K562 (cell line): ENCODE data around the gene BORCS5. TPM values are rescaled to one million over a fixed set of nuclear protein-coding genes. Genes with fewer than 3 reads are reported as not detected.

ENCODE experiments used
- BRF1 ChIP-seq: IDR thresholded peaks from 3 replicates; pipeline ENCODE4 v1.6.1; 2011; ENCODE audit warnings: borderline replicate concordance, mild to moderate bottlenecking; ENCODE audit not compliant: insufficient read length; ENCODE audit errors: extremely low read depth
- CREB5 ChIP-seq: fragments of 250-450 bp; sonication (Bioruptor Pico); IDR thresholded peaks from 2 replicates; pipeline ENCODE4 v1.5.0; 2020; ENCODE audit warnings: mild to moderate bottlenecking
- CSDE1 ChIP-seq, 2 experiments: fragments of 450-650 bp; IDR thresholded peaks; 2 replicates each; pipeline ENCODE4 v1.6.1; 2016; ENCODE audit warnings: mild to moderate bottlenecking in 1 of 2
- CTCF ChIP-seq, 3 experiments: IDR thresholded peaks in 2 of 3; conservative IDR thresholded peaks in 1 of 3; 2 replicates each; pipeline ENCODE4 v1.5.1; 2011 to 2012; ENCODE audit warnings: low read length in 3 of 3, mild to moderate bottlenecking in 3 of 3, control low read depth in 2 of 3, improper control_type of control experiment in 1 of 3, inconsistent platforms in 1 of 3, low read depth in 1 of 3, mixed read lengths in 1 of 3, moderate library complexity in 1 of 3; ENCODE audit not compliant: insufficient read depth in 2 of 3
- ETS1 ChIP-seq: conservative IDR thresholded peaks from 2 replicates; pipeline ENCODE4 v1.6.1; 2011; ENCODE audit warnings: low read depth, mild to moderate bottlenecking, low read length; ENCODE audit not compliant: control insufficient read depth
- HIVEP1 ChIP-seq: fragments of 250-450 bp; sonication (Bioruptor Pico); IDR thresholded peaks from 2 replicates; pipeline ENCODE4 v1.4.0; 2020; ENCODE audit warnings: mild to moderate bottlenecking
- HNRNPH1 ChIP-seq: fragments of 200-400 bp; formaldehyde crosslinking; optimal IDR thresholded peaks from 2 replicates; pipeline ENCODE3; 2017; ENCODE audit warnings: low read depth, mild to moderate bottlenecking, low read length, moderate library complexity
- KLF10 ChIP-seq: fragments of 250-450 bp; sonication (Bioruptor Pico); IDR thresholded peaks from 2 replicates; pipeline ENCODE4 v1.6.1; 2021; ENCODE audit warnings: matching md5 sums
- MLX ChIP-seq, 2 experiments: fragments of 450-650 bp in 1 of 2; sonication (generic) in 1 of 2; formaldehyde crosslinking; conservative IDR thresholded peaks; 2 replicates each; pipeline versions ENCODE4 v1.4.0 to v1.8.1; 2020 to 2022; ENCODE audit warnings: mild to moderate bottlenecking in 1 of 2, missing genetic modification reagents in 1 of 2
- MTA2 ChIP-seq: fragments of 450-650 bp; IDR thresholded peaks from 2 replicates; pipeline ENCODE4 v1.6.1; 2016; ENCODE audit warnings: low read depth
- NR1H2 ChIP-seq: sonication (generic); formaldehyde crosslinking; IDR thresholded peaks from 2 replicates; pipeline ENCODE4 v1.4.0; 2020; ENCODE audit warnings: mild to moderate bottlenecking, missing genetic modification reagents
- PKNOX1 ChIP-seq: fragments of 450-650 bp; IDR thresholded peaks from 2 replicates; pipeline ENCODE4 v1.6.1; 2016
- PRMT5 ChIP-seq: sonication (generic); formaldehyde crosslinking; IDR thresholded peaks from 2 replicates; pipeline ENCODE4 v1.5.0; 2020; ENCODE audit warnings: missing genetic modification reagents
- PRPF4 ChIP-seq: fragments of 200-400 bp; formaldehyde crosslinking; IDR thresholded peaks from one replicate; pipeline ENCODE4 v1.6.1; 2017; ENCODE audit warnings: low read length, low read depth, mild to moderate bottlenecking; ENCODE audit not compliant: insufficient read depth, poor library complexity, severe bottlenecking
- SAP30 ChIP-seq: fragments of 200-600 bp; sonication (generic); IDR thresholded peaks from 2 replicates; pipeline ENCODE4 v1.6.1; 2012; ENCODE audit warnings: borderline replicate concordance, low read depth, mild to moderate bottlenecking, moderate library complexity, low read length, control low read depth, inconsistent platforms; ENCODE audit not compliant: insufficient read depth, poor library complexity, severe bottlenecking
- TBP ChIP-seq: optimal IDR thresholded peaks from 2 replicates; pipeline ENCODE3; 2011; ENCODE audit warnings: low read depth, low read length, improper control_type of control experiment
- XRCC5 ChIP-seq: fragments of 200-400 bp; formaldehyde crosslinking; IDR thresholded peaks from 2 replicates; pipeline ENCODE4 v1.6.1; 2017; ENCODE audit warnings: low read depth, mild to moderate bottlenecking, low read length
- ZFPM2 ChIP-seq: fragments of 250-450 bp; sonication (Bioruptor Pico); IDR thresholded peaks from 2 replicates; pipeline ENCODE4 v1.5.1; 2022; ENCODE audit warnings: mild to moderate bottlenecking
- ZNF79 ChIP-seq: fragments of 250-450 bp; sonication (Bioruptor Pico); IDR thresholded peaks from 2 replicates; pipeline ENCODE4 v1.4.0; 2020; ENCODE audit warnings: low read depth, mild to moderate bottlenecking, moderate library complexity
- polyA plus RNA-seq, 8 experiments: library from polyadenylated mRNA; depleted of rRNA in 4 of 8; stranded (reverse) in 5 of 8; unstranded in 3 of 8; fragments of >200 nt; fragmentation: Nextera tagmentation in 2 of 8; fragmentation: Illumina TruSeq in 1 of 8; extraction: Ambion mirVana in 2 of 8; extraction: Trizol in 1 of 8; gene quantifications; 2 replicates each; pipeline versions ENCODE4 v1.2.1 to v1.2.3, GENCODE V29; 2011 to 2014; ENCODE audit warnings: inconsistent platforms in 1 of 8, missing spikeins in 1 of 8
- total RNA-seq, 7 experiments: library from RNA; depleted of rRNA in 6 of 7; stranded (reverse); fragments of >200 nt in 6 of 7; fragmentation: Illumina TruSeq in 2 of 7; extraction: Trizol in 2 of 7; gene quantifications; 2 replicates each; pipeline versions ENCODE4 v1.2.1 to v1.2.3, GENCODE V29; 2011 to 2021; ENCODE audit warnings: low replicate concordance in 1 of 7

Gene BORCS5
- total and polyA plus RNA-seq, 9 of the 15 experiments (the other 6 are each of a cell fraction or from before 2014, with no cell fraction given): 0.31 to 12.4 (median 6.6) TPM

GRCh38 chr12:12505544-12506495, 148.9 kb downstream of the BORCS5 start (continued):
- TF ChIP-seq TBP: no peak
- TF ChIP-seq ETS1: no peak
- TF ChIP-seq MLX (CRISPR knock-in tag; conservative IDR thresholded peaks at IDR 0.05): no peak
- TF ChIP-seq CSDE1 (IDR thresholded peaks at IDR 0.05): no peak
- no peak for TF ChIP-seq ZNF79 (CRISPR knock-in tag)
- TF ChIP-seq SAP30: no peak
- no peak for TF ChIP-seq KLF10 (CRISPR knock-in tag)
- TF ChIP-seq CREB5 (CRISPR knock-in tag): no peak
- no peak for TF ChIP-seq ZFPM2 (CRISPR knock-in tag)
- TF ChIP-seq HNRNPH1: no peak
- TF ChIP-seq XRCC5: no peak
- TF ChIP-seq PRPF4: no peak
- no peak for TF ChIP-seq HIVEP1
- no peak for TF ChIP-seq NR1H2 (CRISPR knock-in tag)
- TF ChIP-seq PKNOX1: peak; percentile 54; the same call in 1 of the 2 replicates
- TF ChIP-seq BRF1: no peak
- no peak for TF ChIP-seq CTCF (IDR thresholded peaks at IDR 0.05 in 2 of 3, conservative IDR thresholded peaks at IDR 0.05 in 1 of 3; ENCODE audit: insufficient read depth in 2 of 3, low read depth in 1 of 3, low read length in 3 of 3)
- TF ChIP-seq PRMT5 (CRISPR knock-in tag): no peak
- no peak for TF ChIP-seq MTA2
